ENCODE data around the gene WDR7. TPM values are rescaled to one million over a fixed set of nuclear protein-coding genes. Genes with fewer than 3 reads are reported as not detected.

Gene WDR7
- total and polyA plus RNA-seq, 5 donors, result 7.4 to 32.2 (median 26.7) TPM

DNA sequence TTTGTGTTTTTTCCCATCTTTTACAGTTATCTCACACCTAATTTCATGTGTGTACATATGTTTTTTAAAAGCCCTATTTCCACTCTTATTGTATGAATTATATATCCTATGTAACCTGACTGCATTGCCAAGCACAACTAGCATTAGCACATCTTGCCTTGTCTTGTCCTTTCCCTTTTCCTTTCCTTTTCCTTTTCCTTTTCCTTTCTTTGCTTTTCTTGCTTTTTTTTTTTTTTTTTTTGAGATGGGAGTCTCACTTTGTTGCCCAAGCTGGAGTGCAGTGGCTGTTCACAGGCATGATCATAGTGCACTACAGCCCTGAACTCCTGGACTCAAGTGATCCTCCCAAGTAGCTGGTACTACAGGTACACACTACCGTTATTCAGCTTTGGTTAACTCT, 323.0 kb downstream of the WDR7 start:
- Histone ChIP-seq H3K27me3 (ENCODE audit: control insufficient read depth, insufficient read depth) (no peaks in the 10 kb centered on the region), H3K4me3 (ENCODE audit: low read length) (no peak overlapping the region), H3K27ac (ENCODE audit: low read length) (no peak overlapping the region), H3K4me1 (ENCODE audit: control insufficient read depth, insufficient read depth, low read length) (no peaks in the 10 kb centered on the region), H3K9me3 (ENCODE audit: control insufficient read depth, low read length) (no peaks in the 10 kb centered on the region)
- 94% methylated on average over 1 of the region's 1 CpG for WGBS
- no peak for ATAC-seq
- DNase-seq, result no peak
- intact Hi-C loops (cut with DNase I), result no loop called here

GRCh38 chr18:56975276-56975675, 324.1 kb downstream of the WDR7 start:
- Histone ChIP-seq H3K4me3 (ENCODE audit: low read length) (no peak overlapping the region), H3K27me3 (ENCODE audit: control insufficient read depth, insufficient read depth) (no peaks in the 10 kb centered on the region), H3K27ac (ENCODE audit: low read length) (no peak overlapping the region), H3K4me1 (ENCODE audit: control insufficient read depth, insufficient read depth, low read length) (no peaks in the 10 kb centered on the region), H3K9me3 (ENCODE audit: control insufficient read depth, low read length) (no peaks in the 10 kb centered on the region)
- WGBS, result 91% methylated on average over 1 of the region's 1 CpG
- intact Hi-C loops (cut with DNase I), result no loop called here
- no peak for ATAC-seq
- no peak for DNase-seq

DNA sequence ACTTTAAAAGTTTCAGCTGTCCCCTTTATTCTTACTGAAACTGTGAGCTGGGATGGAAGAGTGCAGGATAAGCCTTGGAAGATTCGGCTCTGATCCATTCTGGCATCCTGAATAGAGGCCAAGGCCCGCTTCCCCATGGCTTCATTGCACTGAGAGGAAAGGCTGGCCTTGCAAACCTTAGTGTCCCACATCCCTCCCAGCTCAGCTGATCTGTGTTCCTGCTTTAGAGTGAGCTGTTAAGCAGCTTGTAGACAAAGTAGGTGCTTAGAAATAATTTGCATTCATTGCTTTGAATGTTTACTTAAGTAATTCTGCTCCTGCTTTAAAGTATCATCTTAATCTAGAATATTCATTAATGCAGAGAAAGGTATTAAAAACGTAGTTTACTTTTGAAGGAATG, 326.1 kb downstream of the WDR7 start:
- ATAC-seq (no peak), DNase-seq (no peak)
- H3K4me1 ChIP-seq (ENCODE audit: control insufficient read depth, insufficient read depth, low read length), result no peaks in the 10 kb centered on the region
- no peaks in the 10 kb centered on the region for H3K9me3 ChIP-seq (ENCODE audit: control insufficient read depth, low read length)
- intact Hi-C loops (cut with DNase I), result no loop called here
- 80% methylated on average over 3 of the region's 3 CpGs for WGBS
- H3K4me3 ChIP-seq (ENCODE audit: low read length), result no peak overlapping the region
- H3K27me3 ChIP-seq (ENCODE audit: control insufficient read depth, insufficient read depth), result no peaks in the 10 kb centered on the region
- H3K27ac ChIP-seq (ENCODE audit: low read length), result no peak overlapping the region

DNA sequence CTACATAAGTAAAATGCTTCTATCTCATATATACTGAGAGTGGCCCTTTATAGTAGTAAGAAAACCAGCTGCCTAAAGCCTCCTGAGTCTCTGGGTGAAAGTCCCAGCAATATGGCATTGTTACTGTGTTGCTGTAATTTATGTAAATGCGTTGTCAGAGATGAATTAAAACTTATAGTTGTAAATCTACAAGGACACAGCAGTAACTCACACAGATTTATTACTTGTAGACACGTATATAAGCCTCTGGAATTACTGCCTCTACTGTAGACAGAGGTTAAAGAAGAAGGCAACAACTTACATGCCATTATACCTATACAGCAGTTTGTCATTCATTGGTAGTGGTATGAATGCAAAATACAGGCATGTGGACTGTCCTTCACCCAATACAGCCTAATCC, 326.6 kb downstream of the WDR7 start:
- no peak for DNase-seq
- no peak for ATAC-seq
- WGBS, result 96% methylated on average over 2 of the region's 2 CpGs
- intact Hi-C loops (cut with DNase I), result no loop called here
- H3K4me1 ChIP-seq (ENCODE audit: control insufficient read depth, insufficient read depth, low read length), result no peaks in the 10 kb centered on the region
- H3K9me3 ChIP-seq (ENCODE audit: control insufficient read depth, low read length), result no peaks in the 10 kb centered on the region
- H3K27ac ChIP-seq (ENCODE audit: low read length), result no peak overlapping the region
- H3K4me3 ChIP-seq (ENCODE audit: low read length), result no peak overlapping the region
- no peaks in the 10 kb centered on the region for H3K27me3 ChIP-seq (ENCODE audit: control insufficient read depth, insufficient read depth)

- no peaks in the 10 kb centered on the region for H3K4me1 ChIP-seq (ENCODE audit: control insufficient read depth, insufficient read depth, low read length)
- DNase-seq (no peak), ATAC-seq (no peak)
- no peak overlapping the region for H3K4me3 ChIP-seq (ENCODE audit: low read length)
- WGBS, result 98% methylated on average over 3 of the region's 3 CpGs
- H3K27me3 ChIP-seq (ENCODE audit: control insufficient read depth, insufficient read depth), result no peaks in the 10 kb centered on the region
- no peak overlapping the region for H3K27ac ChIP-seq (ENCODE audit: low read length)
- intact Hi-C loops (cut with DNase I), result no loop called here
- no peaks in the 10 kb centered on the region for H3K9me3 ChIP-seq (ENCODE audit: control insufficient read depth, low read length)
These were observed 329.0 kb downstream of the WDR7 start for GRCh38 chr18:56980151-56980550.

DNA sequence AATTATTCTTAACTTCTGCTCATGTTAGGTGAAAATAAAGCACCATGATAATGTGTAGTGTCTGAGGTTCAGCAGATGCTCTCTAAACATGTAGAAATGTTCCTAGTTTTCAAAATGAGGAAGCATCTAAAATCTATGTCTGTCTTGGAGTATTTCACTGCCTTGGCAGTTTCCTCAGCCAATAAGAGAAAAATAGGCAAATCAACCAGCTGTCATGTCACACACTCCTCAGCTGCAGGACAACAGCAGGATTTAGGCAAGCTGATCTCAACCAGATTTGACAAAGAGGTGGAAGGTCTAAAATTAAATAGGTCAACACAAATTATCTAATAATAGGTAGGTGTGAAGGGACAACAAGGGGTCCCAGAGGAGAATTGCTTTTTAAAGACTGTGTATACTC, 331.6 kb downstream of the WDR7 start:
- no peaks in the 10 kb centered on the region for H3K27me3 ChIP-seq (ENCODE audit: control insufficient read depth, insufficient read depth)
- no peaks in the 10 kb centered on the region for H3K4me1 ChIP-seq (ENCODE audit: control insufficient read depth, insufficient read depth, low read length)
- intact Hi-C loops (cut with DNase I), result no loop called here
- no peaks in the 10 kb centered on the region for H3K9me3 ChIP-seq (ENCODE audit: control insufficient read depth, low read length)
- H3K4me3 ChIP-seq (ENCODE audit: low read length), result no peak overlapping the region
- H3K27ac ChIP-seq (ENCODE audit: low read length), result no peak overlapping the region
- DNase-seq (no peak), ATAC-seq (no peak)

DNA sequence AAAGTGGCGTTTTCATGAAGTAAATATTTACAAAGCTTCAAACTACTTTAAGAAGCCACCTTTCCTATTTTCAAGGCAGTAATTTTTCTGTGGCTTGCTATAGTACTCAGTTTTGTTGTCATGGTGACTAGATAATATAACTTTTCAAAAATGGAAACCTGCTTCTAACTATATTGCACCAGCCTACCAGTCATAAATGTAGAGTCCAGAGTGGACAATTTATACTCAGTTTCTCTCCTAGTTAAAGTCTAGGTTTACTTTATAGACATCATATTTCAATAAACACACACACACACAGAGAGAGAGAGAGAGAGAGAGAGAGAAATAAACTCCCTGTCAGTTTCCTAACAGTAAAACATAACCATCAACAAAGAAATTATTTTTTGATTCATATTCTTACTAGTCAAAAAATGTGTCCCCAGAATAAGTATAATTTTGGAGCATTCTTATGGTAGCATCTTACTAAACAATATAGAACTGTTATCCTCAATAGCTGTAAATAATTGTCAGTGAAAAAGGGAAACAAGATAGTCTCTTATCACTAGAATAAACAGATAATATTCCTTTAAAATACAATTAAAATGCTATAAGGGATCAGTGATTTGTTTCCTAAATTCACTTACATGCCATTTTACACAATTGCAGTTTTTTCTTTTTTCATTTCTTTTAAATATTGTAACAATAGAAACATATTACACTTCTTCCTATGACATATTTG, 332.3 kb downstream of the WDR7 start:
- no peaks in the 10 kb centered on the region for H3K27me3 ChIP-seq (ENCODE audit: control insufficient read depth, insufficient read depth)
- intact Hi-C loops (cut with DNase I), result no loop called here
- no peak for ATAC-seq

DNA sequence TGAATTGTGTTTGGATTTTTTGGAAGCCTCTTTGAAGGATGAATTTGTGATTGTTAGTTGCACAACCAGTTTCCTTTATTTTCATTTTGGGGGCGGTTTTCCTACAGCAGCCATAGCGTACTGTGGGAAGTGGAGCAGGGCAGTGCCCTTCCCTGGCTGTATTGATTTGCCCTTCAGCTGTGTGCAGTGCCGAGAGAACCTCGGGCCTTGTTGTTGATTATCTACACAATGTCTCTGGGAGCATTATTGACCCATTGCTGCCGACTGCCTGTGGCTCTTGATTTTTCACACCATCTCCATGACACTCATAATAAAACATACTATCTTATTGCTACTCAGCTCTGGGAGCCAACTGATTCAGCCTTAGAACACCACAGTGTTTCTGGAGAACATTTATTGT, 333.6 kb downstream of the WDR7 start:
- DNase-seq, result no peak
- intact Hi-C loops (cut with DNase I), result no loop called here

More for the DNA sequence above, 332.3 kb downstream of the WDR7 start:
- WGBS, result 76% methylated on average over 1 of the region's 1 CpG
- H3K4me3 ChIP-seq (ENCODE audit: low read length), result no peak overlapping the region
- no peak for DNase-seq
- H3K9me3 ChIP-seq (ENCODE audit: control insufficient read depth, low read length), result no peaks in the 10 kb centered on the region
- no peaks in the 10 kb centered on the region for H3K4me1 ChIP-seq (ENCODE audit: control insufficient read depth, insufficient read depth, low read length)
- H3K27ac ChIP-seq (ENCODE audit: low read length), result no peak overlapping the region

DNA sequence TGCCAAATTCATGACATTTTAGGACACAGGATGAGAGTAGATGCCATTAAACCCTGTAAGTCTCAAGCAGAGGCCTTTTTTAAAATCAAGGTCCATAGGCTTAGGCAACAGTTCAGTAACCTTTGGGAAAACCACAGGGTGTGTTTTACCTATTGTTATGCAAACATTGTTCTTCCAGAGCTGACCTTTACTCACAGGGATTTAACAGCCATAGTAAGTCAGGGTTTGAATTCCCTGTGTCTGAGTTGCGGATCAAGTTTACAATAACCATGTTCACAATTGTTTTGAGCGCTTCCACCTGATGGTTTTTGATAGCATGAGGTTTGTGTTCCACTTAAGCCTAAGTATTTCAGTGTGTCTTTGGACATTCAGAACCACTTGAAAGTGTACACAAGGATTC, 335.7 kb downstream of the WDR7 start:
- ATAC-seq (no peak), DNase-seq (no peak)
- Histone ChIP-seq H3K9me3 (ENCODE audit: control insufficient read depth, low read length) (no peaks in the 10 kb centered on the region), H3K4me1 (ENCODE audit: control insufficient read depth, insufficient read depth, low read length) (no peaks in the 10 kb centered on the region), H3K27me3 (ENCODE audit: control insufficient read depth, insufficient read depth) (no peaks in the 10 kb centered on the region), H3K27ac (ENCODE audit: low read length) (no peak overlapping the region), H3K4me3 (ENCODE audit: low read length) (no peak overlapping the region)
- intact Hi-C loops (cut with DNase I), result no loop called here
- WGBS, result 96% methylated on average over 2 of the region's 2 CpGs

More for the DNA sequence above, 333.6 kb downstream of the WDR7 start:
- Histone ChIP-seq H3K27me3 (ENCODE audit: control insufficient read depth, insufficient read depth) (no peaks in the 10 kb centered on the region), H3K9me3 (ENCODE audit: control insufficient read depth, low read length) (no peaks in the 10 kb centered on the region), H3K4me1 (ENCODE audit: control insufficient read depth, insufficient read depth, low read length) (no peaks in the 10 kb centered on the region), H3K4me3 (ENCODE audit: low read length) (no peak overlapping the region), H3K27ac (ENCODE audit: low read length) (no peak overlapping the region)
- ATAC-seq, result no peak
- 74% methylated on average over 5 of the region's 5 CpGs for WGBS

GRCh38 chr18:56987236-56987635, 336.1 kb downstream of the WDR7 start:
- no peak overlapping the region for H3K4me3 ChIP-seq (ENCODE audit: low read length)
- H3K9me3 ChIP-seq (ENCODE audit: control insufficient read depth, low read length), result no peaks in the 10 kb centered on the region
- H3K4me1 ChIP-seq (ENCODE audit: control insufficient read depth, insufficient read depth, low read length), result no peaks in the 10 kb centered on the region
- DNase-seq (no peak), ATAC-seq (no peak)
- intact Hi-C loops (cut with DNase I), result no loop called here
- 88% methylated on average over 5 of the region's 5 CpGs for WGBS
- no peaks in the 10 kb centered on the region for H3K27me3 ChIP-seq (ENCODE audit: control insufficient read depth, insufficient read depth)
- no peak overlapping the region for H3K27ac ChIP-seq (ENCODE audit: low read length)

DNA sequence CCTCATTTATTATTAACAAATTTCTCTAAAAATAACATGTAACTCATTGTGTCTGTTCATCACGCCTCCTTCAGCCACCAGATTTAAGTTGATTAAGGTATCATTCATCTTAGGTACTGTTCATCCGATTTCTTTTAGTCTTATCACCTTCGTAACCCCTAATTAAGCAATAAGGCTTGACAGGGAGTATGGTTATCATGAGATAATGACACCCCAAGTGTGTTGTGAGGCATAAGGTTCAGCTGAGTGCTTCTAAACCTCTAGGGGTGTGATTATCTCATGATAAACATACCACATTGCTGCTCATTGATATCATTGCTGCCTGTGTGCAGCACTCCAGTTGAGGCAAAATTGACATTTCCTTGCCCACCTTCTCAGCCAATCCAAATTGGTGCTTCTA, 336.9 kb downstream of the WDR7 start:
- ATAC-seq, result no peak
- Histone ChIP-seq H3K9me3 (ENCODE audit: control insufficient read depth, low read length) (no peaks in the 10 kb centered on the region), H3K27ac (ENCODE audit: low read length) (no peak overlapping the region), H3K4me1 (ENCODE audit: control insufficient read depth, insufficient read depth, low read length) (no peaks in the 10 kb centered on the region), H3K4me3 (ENCODE audit: low read length) (no peak overlapping the region), H3K27me3 (ENCODE audit: control insufficient read depth, insufficient read depth) (no peaks in the 10 kb centered on the region)
- intact Hi-C loops (cut with DNase I), result no loop called here
- WGBS, result 83% methylated on average over 3 of the region's 3 CpGs
- no peak for DNase-seq

DNA sequence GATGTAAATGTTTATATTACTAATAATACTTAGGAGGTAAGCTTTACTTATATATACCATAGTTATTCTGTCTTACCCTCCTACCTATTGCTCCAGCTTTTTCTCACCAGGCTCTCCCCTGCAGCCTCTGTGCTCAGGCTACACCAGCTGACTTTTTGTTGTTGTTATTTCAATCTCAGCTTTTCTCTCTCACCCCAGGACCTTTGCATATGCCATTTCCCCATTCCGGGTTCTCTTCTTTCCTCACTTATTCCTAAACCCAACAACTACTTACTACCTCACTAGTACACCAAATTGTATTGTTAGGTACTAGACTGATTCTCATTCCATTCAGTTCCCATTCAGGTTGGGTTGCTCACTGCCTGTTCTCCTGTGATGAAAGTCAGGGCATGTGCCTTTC, 339.5 kb downstream of the WDR7 start:
- no peak for ATAC-seq
- intact Hi-C loops (cut with DNase I), result no loop called here

More for the DNA sequence above, 339.5 kb downstream of the WDR7 start:
- 98% methylated on average over 1 of the region's 1 CpG for WGBS
- no peak overlapping the region for H3K4me3 ChIP-seq (ENCODE audit: low read length)
- no peaks in the 10 kb centered on the region for H3K4me1 ChIP-seq (ENCODE audit: control insufficient read depth, insufficient read depth, low read length)
- H3K27me3 ChIP-seq (ENCODE audit: control insufficient read depth, insufficient read depth), result no peaks in the 10 kb centered on the region
- no peak for DNase-seq
- H3K9me3 ChIP-seq (ENCODE audit: control insufficient read depth, low read length), result no peaks in the 10 kb centered on the region
- H3K27ac ChIP-seq (ENCODE audit: low read length), result no peak overlapping the region
